GM18511 (cell line): ENCODE measurements around the gene N4BP2L2.

Experiments used
- ATAC-seq: cut with Tn5 transposase; IDR thresholded peaks from one replicate; pipeline ENCODE4 v1.9.1; 2021; ENCODE audit warnings: mild to moderate bottlenecking, moderate library complexity; ENCODE audit not compliant: unreplicated experiment

Gene N4BP2L2

GRCh38 chr13:32472194-32472621 lies 66.4 kb downstream of the N4BP2L2 start:
- peak; percentile 76 for ATAC-seq

- no peak for ATAC-seq
Observed at GRCh38 chr13:32471187-32471922, 67.2 kb downstream of the N4BP2L2 start.

GRCh38 chr13:32468502-32469142 lies 70.0 kb downstream of the N4BP2L2 start:
- ATAC-seq = no peak

GRCh38 chr13:32456591-32456990 lies 82.0 kb downstream of the N4BP2L2 start:
- ATAC-seq = no peak

GRCh38 chr13:32455594-32455903 lies 83.0 kb downstream of the N4BP2L2 start:
- ATAC-seq = no peak

GRCh38 chr13:32454886-32455593 lies 83.6 kb downstream of the N4BP2L2 start:
- no peak for ATAC-seq

GRCh38 chr13:32453981-32454380 lies 84.6 kb downstream of the N4BP2L2 start:
- ATAC-seq = no peak

GRCh38 chr13:32448972-32449371 lies 89.6 kb downstream of the N4BP2L2 start:
- ATAC-seq = no peak

- ATAC-seq = no peak
Observed at GRCh38 chr13:32447894-32448623, 90.5 kb downstream of the N4BP2L2 start.

GRCh38 chr13:32446773-32447465 lies 91.7 kb downstream of the N4BP2L2 start:
- ATAC-seq = no peak

- ATAC-seq = no peak
Observed at GRCh38 chr13:32446220-32446619, 92.4 kb downstream of the N4BP2L2 start.

- ATAC-seq = no peak
Observed at GRCh38 chr13:32445461-32445860, 93.1 kb downstream of the N4BP2L2 start.

GRCh38 chr13:32443111-32443510 lies 95.5 kb downstream of the N4BP2L2 start:
- peak; percentile 72 for ATAC-seq

GRCh38 chr13:32438871-32439270 lies 99.7 kb downstream of the N4BP2L2 start:
- no peak for ATAC-seq

- ATAC-seq = no peak
Observed at GRCh38 chr13:32432856-32433255, 105.7 kb downstream of the N4BP2L2 start.

GRCh38 chr13:32431361-32431760 lies 107.2 kb downstream of the N4BP2L2 start:
- ATAC-seq = no peak

GRCh38 chr13:32430018-32430747 lies 108.4 kb downstream of the N4BP2L2 start:
- no peak for ATAC-seq

- no peak for ATAC-seq
Observed at GRCh38 chr13:32429433-32429909, 109.1 kb downstream of the N4BP2L2 start.

- ATAC-seq = no peak
Observed at GRCh38 chr13:32428581-32429432, 109.8 kb downstream of the N4BP2L2 start.
